GM12865 (cell line): ENCODE data around the gene BCKDHB.

Experiments used
- DNase-seq: peaks from one replicate; pipeline ENCODE4 v3.0.0; 2010; ENCODE audit warnings: low read depth
- H3K4me3 ChIP-seq: 2 replicates; pipeline ENCODE4 v1.5.1; 2011; ENCODE audit warnings: mild to moderate bottlenecking, low read depth, low read length, control low read depth
- TF ChIP-seq, protein P1 (sequence below): IDR thresholded peaks from 2 replicates; pipeline ENCODE4 v1.5.1; 2011; ENCODE audit warnings: low read length, control low read depth, low read depth, inconsistent platforms; ENCODE audit not compliant: insufficient read depth; ENCODE audit errors: missing control alignments

Gene BCKDHB

DNA sequence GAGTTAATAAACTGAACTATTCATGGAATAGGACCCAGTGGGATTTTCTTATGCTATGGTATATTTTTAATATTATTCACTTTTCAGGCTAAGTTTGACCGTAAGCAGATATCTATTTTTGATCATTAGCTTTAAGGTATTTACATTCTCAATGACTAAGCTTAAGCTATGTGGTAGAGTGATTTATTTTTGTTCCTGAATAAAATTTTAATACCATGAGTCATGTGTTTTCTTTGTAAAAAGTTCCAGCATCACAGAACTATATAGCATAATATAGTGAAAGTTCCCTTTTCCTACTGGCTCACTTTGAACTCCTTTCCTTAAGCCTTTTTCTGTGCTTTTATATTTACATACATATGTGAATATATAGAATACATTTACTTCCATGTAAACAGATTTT lies 75.8 kb downstream of the BCKDHB start:
- no peak overlapping the region for H3K4me3 ChIP-seq
- TF ChIP-seq, protein P1, sequence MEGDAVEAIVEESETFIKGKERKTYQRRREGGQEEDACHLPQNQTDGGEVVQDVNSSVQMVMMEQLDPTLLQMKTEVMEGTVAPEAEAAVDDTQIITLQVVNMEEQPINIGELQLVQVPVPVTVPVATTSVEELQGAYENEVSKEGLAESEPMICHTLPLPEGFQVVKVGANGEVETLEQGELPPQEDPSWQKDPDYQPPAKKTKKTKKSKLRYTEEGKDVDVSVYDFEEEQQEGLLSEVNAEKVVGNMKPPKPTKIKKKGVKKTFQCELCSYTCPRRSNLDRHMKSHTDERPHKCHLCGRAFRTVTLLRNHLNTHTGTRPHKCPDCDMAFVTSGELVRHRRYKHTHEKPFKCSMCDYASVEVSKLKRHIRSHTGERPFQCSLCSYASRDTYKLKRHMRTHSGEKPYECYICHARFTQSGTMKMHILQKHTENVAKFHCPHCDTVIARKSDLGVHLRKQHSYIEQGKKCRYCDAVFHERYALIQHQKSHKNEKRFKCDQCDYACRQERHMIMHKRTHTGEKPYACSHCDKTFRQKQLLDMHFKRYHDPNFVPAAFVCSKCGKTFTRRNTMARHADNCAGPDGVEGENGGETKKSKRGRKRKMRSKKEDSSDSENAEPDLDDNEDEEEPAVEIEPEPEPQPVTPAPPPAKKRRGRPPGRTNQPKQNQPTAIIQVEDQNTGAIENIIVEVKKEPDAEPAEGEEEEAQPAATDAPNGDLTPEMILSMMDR = no peak
- DNase-seq = no peak

- TF ChIP-seq, protein P1 = no peak
- DNase-seq = no peak
- no peak overlapping the region for H3K4me3 ChIP-seq
Measured at GRCh38 chr6:80183019-80183795, 76.7 kb downstream of the BCKDHB start.

- H3K4me3 ChIP-seq = no peak overlapping the region
- TF ChIP-seq, protein P1 = no peak
- no peak for DNase-seq
Measured at GRCh38 chr6:80185492-80185891, 79.0 kb downstream of the BCKDHB start.

GRCh38 chr6:80186082-80186481 lies 79.6 kb downstream of the BCKDHB start:
- no peak overlapping the region for H3K4me3 ChIP-seq
- TF ChIP-seq, protein P1 = no peak
- no peak for DNase-seq

GRCh38 chr6:80196906-80197305 lies 90.4 kb downstream of the BCKDHB start:
- TF ChIP-seq, protein P1 = no peak
- no peak for DNase-seq
- no peak overlapping the region for H3K4me3 ChIP-seq

DNA sequence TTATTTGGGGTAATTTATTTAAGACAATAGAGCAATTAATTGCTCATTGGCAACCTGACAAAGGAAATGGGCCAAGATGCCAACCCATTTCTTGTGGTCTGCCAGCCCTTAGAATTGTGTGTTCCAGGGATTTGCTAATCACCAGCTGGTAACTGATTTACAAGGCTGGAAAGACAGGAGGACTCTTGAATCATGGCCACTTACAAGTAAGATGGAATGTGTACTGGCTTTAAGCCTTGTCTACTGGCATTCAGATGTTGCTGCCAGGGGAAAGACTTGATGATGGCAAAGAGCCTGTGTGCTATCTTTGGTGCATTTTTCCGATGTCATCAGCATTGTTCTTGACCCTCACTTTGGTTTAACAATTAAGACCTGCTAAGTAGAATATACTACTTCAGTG lies 91.0 kb downstream of the BCKDHB start:
- DNase-seq = no peak
- TF ChIP-seq, protein P1 = no peak
- no peak overlapping the region for H3K4me3 ChIP-seq

- TF ChIP-seq, protein P1 = no peak
- no peak overlapping the region for H3K4me3 ChIP-seq
- no peak for DNase-seq
Measured at GRCh38 chr6:80197986-80198385, 91.5 kb downstream of the BCKDHB start.
